Stimulated activated naive B cell treated with anti-CD40 and anti-IgM and Interleukin-4, amounts not matched to agents 10 μg/mL and 1 μg/mL and 100 μg/mL, for 72 hours (primary cell): ENCODE measurements around the gene SPDYE4.

Experiments used
- ATAC-seq, 2 donors: fragments of 150-1000 bp; cut with Tn5 transposase; replicated peaks; 2 replicates each; pipeline ENCODE4 v1.10.0; 2021; ENCODE audit warnings: moderate library complexity in 1 of 2
- DNase-seq: peaks from one replicate; pipeline ENCODE4 v3.0.0; 2021
- H3K27ac Mint-ChIP-seq: one replicate; pipeline ENCODE4 v1.8.0; 2022; ENCODE audit warnings: mild to moderate bottlenecking, mixed read lengths
- H3K27me3 Mint-ChIP-seq, 2 donors: one replicate each; pipeline ENCODE4 v1.8.0; 2022; ENCODE audit warnings: mixed read lengths in 2 of 2
- H3K36me3 Mint-ChIP-seq, 2 donors: one replicate each; pipeline ENCODE4 v1.8.0; 2022; ENCODE audit warnings: mixed read lengths in 2 of 2, mild to moderate bottlenecking in 1 of 2
- H3K4me1 Mint-ChIP-seq, 2 donors: one replicate each; pipeline ENCODE4 v1.8.0; 2022; ENCODE audit warnings: mixed read lengths in 2 of 2, mild to moderate bottlenecking in 1 of 2
- H3K4me3 Mint-ChIP-seq, 2 donors: one replicate each; pipeline ENCODE4 v1.8.0; 2022; ENCODE audit warnings: mild to moderate bottlenecking in 2 of 2, mixed read lengths in 2 of 2, moderate library complexity in 1 of 2
- H3K9me3 Mint-ChIP-seq, 2 donors: one replicate each; pipeline ENCODE4 v1.8.0; 2022; ENCODE audit warnings: mixed read lengths in 2 of 2, mild to moderate bottlenecking in 1 of 2

The SPDYE4 gene

GRCh38 chr17:8755590-8756255 lies 2.6 kb downstream of the SPDYE4 start:
- no peak for DNase-seq
- H3K27ac Mint-ChIP-seq: no peak overlapping the region
- no peaks in the 10 kb centered on the region for H3K36me3 Mint-ChIP-seq
- no peaks in the 10 kb centered on the region for H3K4me1 Mint-ChIP-seq
- H3K27me3 Mint-ChIP-seq: peaks cover 38 to 51% of the 10 kb centered on the region in 2 donors
- peak in 1 of 2 donors; percentile 42 for ATAC-seq
- no peak overlapping the region for H3K4me3 Mint-ChIP-seq
- H3K9me3 Mint-ChIP-seq: no peaks in the 10 kb centered on the region

- Mint-ChIP-seq H3K27ac (no peak overlapping the region), H3K9me3 (no peaks in the 10 kb centered on the region), H3K27me3 (peaks cover 38 to 52% of the 10 kb centered on the region in 2 donors), H3K4me1 (no peaks in the 10 kb centered on the region), H3K36me3 (no peaks in the 10 kb centered on the region), H3K4me3 (no peak overlapping the region)
- DNase-seq: no peak
- ATAC-seq: no peak
Observed at GRCh38 chr17:8754890-8755289, 3.5 kb downstream of the SPDYE4 start.

- Mint-ChIP-seq H3K27me3 (peaks cover 41 to 60% of the 10 kb centered on the region in 2 donors), H3K36me3 (no peaks in the 10 kb centered on the region), H3K27ac (no peak overlapping the region), H3K4me1 (no peaks in the 10 kb centered on the region), H3K4me3 (no peak overlapping the region), H3K9me3 (no peaks in the 10 kb centered on the region)
- DNase-seq (no peak), ATAC-seq (peak in 1 of 2 donors; percentile 52)
Observed at GRCh38 chr17:8753976-8754440, 4.3 kb downstream of the SPDYE4 start.

- no peak overlapping the region for H3K4me3 Mint-ChIP-seq
- H3K36me3 Mint-ChIP-seq: no peaks in the 10 kb centered on the region
- no peak for DNase-seq
- H3K27me3 Mint-ChIP-seq: peaks cover 36 to 60% of the 10 kb centered on the region in 2 donors
- no peak for ATAC-seq
- no peak overlapping the region for H3K27ac Mint-ChIP-seq
- no peaks in the 10 kb centered on the region for H3K9me3 Mint-ChIP-seq
- H3K4me1 Mint-ChIP-seq: no peaks in the 10 kb centered on the region
Observed at GRCh38 chr17:8753136-8753975, 5.0 kb downstream of the SPDYE4 start.

GRCh38 chr17:8749616-8750015 lies 8.7 kb downstream of the SPDYE4 start:
- Mint-ChIP-seq H3K27me3 (peaks cover 5 to 32% of the 10 kb centered on the region in 2 donors), H3K36me3 (no peaks in the 10 kb centered on the region), H3K4me1 (peaks cover 5 to 16% of the 10 kb centered on the region in 2 donors), H3K9me3 (peaks cover 3 to 4% of the 10 kb centered on the region in 2 donors), H3K27ac (peak overlapping the region; percentile 51), H3K4me3 (no peak overlapping the region)
- ATAC-seq (no peak), DNase-seq (no peak)

- H3K9me3 Mint-ChIP-seq: peaks cover 3 to 4% of the 10 kb centered on the region in 2 donors
- no peak overlapping the region for H3K4me3 Mint-ChIP-seq
- ATAC-seq (no peak), DNase-seq (no peak)
- peaks cover 10 to 23% of the 10 kb centered on the region in 2 donors for H3K4me1 Mint-ChIP-seq
- H3K36me3 Mint-ChIP-seq: no peaks in the 10 kb centered on the region
- H3K27ac Mint-ChIP-seq: no peak overlapping the region
- peaks cover 3 to 27% of the 10 kb centered on the region in 2 donors for H3K27me3 Mint-ChIP-seq
Observed at GRCh38 chr17:8747742-8748141, 10.6 kb downstream of the SPDYE4 start.

- ATAC-seq (peak; percentile 58 to 60), DNase-seq (peak; percentile 49)
- Mint-ChIP-seq H3K27ac (peak overlapping the region; percentile 96), H3K36me3 (no peaks in the 10 kb centered on the region), H3K27me3 (peaks cover 3 to 19% of the 10 kb centered on the region in 2 donors), H3K4me3 (peak overlapping the region; percentile 89 to 93), H3K4me1 (peaks cover 10 to 23% of the 10 kb centered on the region in 2 donors), H3K9me3 (peaks cover 3 to 4% of the 10 kb centered on the region in 2 donors)
Observed at GRCh38 chr17:8746501-8747236, 11.7 kb downstream of the SPDYE4 start.

- DNase-seq: peak; percentile 59
- peak; percentile 81 to 83 for ATAC-seq
- H3K9me3 Mint-ChIP-seq: peaks cover 3 to 4% of the 10 kb centered on the region in 2 donors
- H3K27me3 Mint-ChIP-seq: peaks cover 3 to 19% of the 10 kb centered on the region in 2 donors
- H3K27ac Mint-ChIP-seq: peak overlapping the region; percentile 96
- no peaks in the 10 kb centered on the region for H3K36me3 Mint-ChIP-seq
- H3K4me3 Mint-ChIP-seq: peak overlapping the region; percentile 89 to 93
- H3K4me1 Mint-ChIP-seq: peaks cover 12 to 29% of the 10 kb centered on the region in 2 donors
Observed at GRCh38 chr17:8745586-8746500, 12.5 kb downstream of the SPDYE4 start.

GRCh38 chr17:8744086-8744785 lies 14.1 kb downstream of the SPDYE4 start:
- DNase-seq: no peak
- peaks cover 3 to 4% of the 10 kb centered on the region in 2 donors for H3K9me3 Mint-ChIP-seq
- H3K4me1 Mint-ChIP-seq: peaks cover 20 to 41% of the 10 kb centered on the region in 2 donors
- H3K27ac Mint-ChIP-seq: peak overlapping the region; percentile 86
- H3K27me3 Mint-ChIP-seq: peaks cover 0 to 12% of the 10 kb centered on the region in 2 donors
- no peaks in the 10 kb centered on the region for H3K36me3 Mint-ChIP-seq
- ATAC-seq: no peak
- H3K4me3 Mint-ChIP-seq: peak overlapping the region; percentile 75 to 93

GRCh38 chr17:8742819-8743218 lies 15.5 kb downstream of the SPDYE4 start:
- peaks cover 0 to 4% of the 10 kb centered on the region in 2 donors for H3K27me3 Mint-ChIP-seq
- no peak overlapping the region for H3K27ac Mint-ChIP-seq
- no peak for DNase-seq
- no peak for ATAC-seq
- no peak overlapping the region for H3K4me3 Mint-ChIP-seq
- no peaks in the 10 kb centered on the region for H3K36me3 Mint-ChIP-seq
- H3K4me1 Mint-ChIP-seq: peaks cover 22 to 41% of the 10 kb centered on the region in 2 donors
- H3K9me3 Mint-ChIP-seq: peaks cover 3% of the 10 kb centered on the region in 2 donors

- Mint-ChIP-seq H3K36me3 (no peaks in the 10 kb centered on the region), H3K4me1 (peaks cover 22 to 41% of the 10 kb centered on the region in 2 donors), H3K27ac (no peak overlapping the region), H3K27me3 (no peaks in the 10 kb centered on the region), H3K4me3 (no peak overlapping the region), H3K9me3 (no peaks in the 10 kb centered on the region)
- DNase-seq (no peak), ATAC-seq (no peak)
Observed at GRCh38 chr17:8742274-8742673, 16.1 kb downstream of the SPDYE4 start.

- DNase-seq: no peak
- no peak for ATAC-seq
- peaks cover 22 to 41% of the 10 kb centered on the region in 2 donors for H3K4me1 Mint-ChIP-seq
- H3K36me3 Mint-ChIP-seq: no peaks in the 10 kb centered on the region
- no peak overlapping the region for H3K4me3 Mint-ChIP-seq
- H3K27ac Mint-ChIP-seq: no peak overlapping the region
- H3K9me3 Mint-ChIP-seq: no peaks in the 10 kb centered on the region
- peaks cover 0 to 1% of the 10 kb centered on the region in 2 donors for H3K27me3 Mint-ChIP-seq
Observed at GRCh38 chr17:8741771-8742170, 16.6 kb downstream of the SPDYE4 start.

GRCh38 chr17:8741366-8741765 lies 17.0 kb downstream of the SPDYE4 start:
- Mint-ChIP-seq H3K4me1 (peaks cover 22 to 37% of the 10 kb centered on the region in 2 donors), H3K9me3 (no peaks in the 10 kb centered on the region), H3K27me3 (peaks cover 0 to 6% of the 10 kb centered on the region in 2 donors), H3K36me3 (no peaks in the 10 kb centered on the region), H3K4me3 (no peak overlapping the region), H3K27ac (no peak overlapping the region)
- ATAC-seq: no peak
- DNase-seq: no peak
